ENCODE data around the gene MIOX.

GRCh38 chr22:50507421-50507990 lies 20.8 kb downstream of the MIOX start, which contains the start of gene LMF2:
- TF ChIP-seq, protein P1, sequence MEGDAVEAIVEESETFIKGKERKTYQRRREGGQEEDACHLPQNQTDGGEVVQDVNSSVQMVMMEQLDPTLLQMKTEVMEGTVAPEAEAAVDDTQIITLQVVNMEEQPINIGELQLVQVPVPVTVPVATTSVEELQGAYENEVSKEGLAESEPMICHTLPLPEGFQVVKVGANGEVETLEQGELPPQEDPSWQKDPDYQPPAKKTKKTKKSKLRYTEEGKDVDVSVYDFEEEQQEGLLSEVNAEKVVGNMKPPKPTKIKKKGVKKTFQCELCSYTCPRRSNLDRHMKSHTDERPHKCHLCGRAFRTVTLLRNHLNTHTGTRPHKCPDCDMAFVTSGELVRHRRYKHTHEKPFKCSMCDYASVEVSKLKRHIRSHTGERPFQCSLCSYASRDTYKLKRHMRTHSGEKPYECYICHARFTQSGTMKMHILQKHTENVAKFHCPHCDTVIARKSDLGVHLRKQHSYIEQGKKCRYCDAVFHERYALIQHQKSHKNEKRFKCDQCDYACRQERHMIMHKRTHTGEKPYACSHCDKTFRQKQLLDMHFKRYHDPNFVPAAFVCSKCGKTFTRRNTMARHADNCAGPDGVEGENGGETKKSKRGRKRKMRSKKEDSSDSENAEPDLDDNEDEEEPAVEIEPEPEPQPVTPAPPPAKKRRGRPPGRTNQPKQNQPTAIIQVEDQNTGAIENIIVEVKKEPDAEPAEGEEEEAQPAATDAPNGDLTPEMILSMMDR (IDR thresholded peaks at IDR 0.05), result peak in 1 of 4 experiments; percentile 38
- peak; percentile 47 to 65 for TF ChIP-seq POLR2A (IDR thresholded peaks at IDR 0.05)
